Neural cell (in vitro differentiated cells): Measurements from ENCODE around the gene MDM1.

Experiments
- CTCF ChIP-seq: fragments of 450-650 bp; IDR thresholded peaks from 2 replicates; pipeline ENCODE4 v1.5.1; 2014; ENCODE audit warnings: antibody characterized with exemption, mild to moderate bottlenecking, moderate library complexity; ENCODE audit not compliant: poor library complexity, severe bottlenecking
- EP300 ChIP-seq: fragments of 450-650 bp; conservative IDR thresholded peaks from 2 replicates; pipeline ENCODE4 v1.6.1; 2014; ENCODE audit warnings: antibody characterized with exemption, mild to moderate bottlenecking, moderate library complexity; ENCODE audit not compliant: poor library complexity, severe bottlenecking
- EZH2 ChIP-seq: fragments of 200-600, 300-800 bp; shearing (Covaris generic), sonication (generic); IDR thresholded peaks from 2 replicates; pipeline ENCODE4 v1.6.1; 2014; ENCODE audit warnings: antibody characterized with exemption, low read length, borderline replicate concordance, mild to moderate bottlenecking; ENCODE audit not compliant: insufficient read depth, poor library complexity, severe bottlenecking
- MXI1 ChIP-seq: fragments of 450-650 bp; conservative IDR thresholded peaks from 2 replicates; pipeline ENCODE4 v1.6.1; 2014; ENCODE audit warnings: antibody characterized with exemption, mild to moderate bottlenecking; ENCODE audit not compliant: poor library complexity, severe bottlenecking
- POLR2AphosphoS5 ChIP-seq: IDR thresholded peaks from 2 replicates; pipeline ENCODE4 v1.6.1; 2012
- SMC3 ChIP-seq: fragments of 450-650 bp; conservative IDR thresholded peaks from 2 replicates; pipeline ENCODE4 v1.6.1; 2014; ENCODE audit warnings: antibody characterized with exemption, mild to moderate bottlenecking, moderate library complexity; ENCODE audit not compliant: poor library complexity
- TAF1 ChIP-seq: IDR thresholded peaks from 2 replicates; pipeline ENCODE4 v1.6.1; 2012; ENCODE audit warnings: low read depth
- TF ChIP-seq, protein P1 (sequence below): IDR thresholded peaks from 2 replicates; pipeline ENCODE4 v1.6.1; 2012; ENCODE audit warnings: borderline replicate concordance

DNA sequence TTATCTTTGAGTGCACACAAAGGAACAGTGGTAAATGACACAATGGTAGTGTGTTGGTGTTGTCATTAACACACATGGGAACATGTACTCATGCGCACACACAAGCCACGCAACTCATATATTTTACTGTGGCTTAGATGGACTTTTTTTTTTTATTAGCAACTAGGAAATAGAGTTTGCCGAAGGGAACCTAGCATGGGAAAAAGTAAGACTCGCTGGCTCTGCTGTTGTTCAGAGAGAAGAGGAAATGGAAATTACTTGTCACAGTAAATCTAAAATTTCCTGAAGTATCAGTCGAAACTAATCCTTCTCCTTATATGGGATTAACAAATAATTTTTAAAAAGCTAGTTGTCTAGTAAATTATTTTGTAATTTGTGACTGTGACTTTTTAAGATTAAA is 45.1 kb downstream of the MDM1 start:
- no peak for TF ChIP-seq POLR2AphosphoS5
- TF ChIP-seq CTCF, result no peak
- TF ChIP-seq EP300, result no peak
- TF ChIP-seq, protein P1, sequence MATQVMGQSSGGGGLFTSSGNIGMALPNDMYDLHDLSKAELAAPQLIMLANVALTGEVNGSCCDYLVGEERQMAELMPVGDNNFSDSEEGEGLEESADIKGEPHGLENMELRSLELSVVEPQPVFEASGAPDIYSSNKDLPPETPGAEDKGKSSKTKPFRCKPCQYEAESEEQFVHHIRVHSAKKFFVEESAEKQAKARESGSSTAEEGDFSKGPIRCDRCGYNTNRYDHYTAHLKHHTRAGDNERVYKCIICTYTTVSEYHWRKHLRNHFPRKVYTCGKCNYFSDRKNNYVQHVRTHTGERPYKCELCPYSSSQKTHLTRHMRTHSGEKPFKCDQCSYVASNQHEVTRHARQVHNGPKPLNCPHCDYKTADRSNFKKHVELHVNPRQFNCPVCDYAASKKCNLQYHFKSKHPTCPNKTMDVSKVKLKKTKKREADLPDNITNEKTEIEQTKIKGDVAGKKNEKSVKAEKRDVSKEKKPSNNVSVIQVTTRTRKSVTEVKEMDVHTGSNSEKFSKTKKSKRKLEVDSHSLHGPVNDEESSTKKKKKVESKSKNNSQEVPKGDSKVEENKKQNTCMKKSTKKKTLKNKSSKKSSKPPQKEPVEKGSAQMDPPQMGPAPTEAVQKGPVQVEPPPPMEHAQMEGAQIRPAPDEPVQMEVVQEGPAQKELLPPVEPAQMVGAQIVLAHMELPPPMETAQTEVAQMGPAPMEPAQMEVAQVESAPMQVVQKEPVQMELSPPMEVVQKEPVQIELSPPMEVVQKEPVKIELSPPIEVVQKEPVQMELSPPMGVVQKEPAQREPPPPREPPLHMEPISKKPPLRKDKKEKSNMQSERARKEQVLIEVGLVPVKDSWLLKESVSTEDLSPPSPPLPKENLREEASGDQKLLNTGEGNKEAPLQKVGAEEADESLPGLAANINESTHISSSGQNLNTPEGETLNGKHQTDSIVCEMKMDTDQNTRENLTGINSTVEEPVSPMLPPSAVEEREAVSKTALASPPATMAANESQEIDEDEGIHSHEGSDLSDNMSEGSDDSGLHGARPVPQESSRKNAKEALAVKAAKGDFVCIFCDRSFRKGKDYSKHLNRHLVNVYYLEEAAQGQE, result no peak
- TF ChIP-seq SMC3, result no peak
- TF ChIP-seq TAF1, result no peak
- TF ChIP-seq EZH2, result no peak
- no peak for TF ChIP-seq MXI1
